Endodermal cell (in vitro differentiated cells): Measurements from ENCODE around the gene NLGN1. TPM values are rescaled to one million over a fixed set of nuclear protein-coding genes. Genes with fewer than 3 reads are reported as not detected.

ENCODE experiments used
- DNase-seq: peaks from one replicate; pipeline ENCODE4 v3.0.0-alpha.2; 2017
- H3K27ac ChIP-seq: 2 replicates; pipeline ENCODE4 v1.5.1; 2013; ENCODE audit warnings: mild to moderate bottlenecking, low read depth, low read length, moderate library complexity
- H3K27me3 ChIP-seq: 2 replicates; pipeline ENCODE4 v1.6.1; 2013; ENCODE audit warnings: mild to moderate bottlenecking, low read length, moderate library complexity; ENCODE audit not compliant: insufficient read depth, control insufficient read depth, poor library complexity, severe bottlenecking
- H3K36me3 ChIP-seq: 2 replicates; pipeline ENCODE4 v1.7.0; 2013; ENCODE audit warnings: mild to moderate bottlenecking, low read length, moderate library complexity; ENCODE audit not compliant: control insufficient read depth, insufficient read depth
- H3K4me1 ChIP-seq: one replicate; pipeline ENCODE4 v1.7.0; 2013; ENCODE audit warnings: low read length; ENCODE audit not compliant: control insufficient read depth, insufficient read depth
- H3K4me3 ChIP-seq: 2 replicates; pipeline ENCODE4 v1.5.1; 2013; ENCODE audit warnings: mild to moderate bottlenecking, low read length, moderate library complexity
- H3K9ac ChIP-seq: 2 replicates; pipeline ENCODE4 v1.6.1; 2013; ENCODE audit warnings: mild to moderate bottlenecking, low read length, moderate library complexity; ENCODE audit not compliant: poor library complexity, severe bottlenecking; ENCODE audit errors: extremely low read depth
- H3K9me3 ChIP-seq: 2 replicates; pipeline ENCODE4 v1.6.1; 2013; ENCODE audit warnings: mild to moderate bottlenecking, low read length, moderate library complexity; ENCODE audit not compliant: control insufficient read depth
- H3K27ac Mint-ChIP-seq: 2 replicates; pipeline ENCODE4 v1.8.0; 2020; ENCODE audit warnings: mixed read lengths
- H3K27me3 Mint-ChIP-seq: 2 replicates; pipeline ENCODE4 v1.8.0; 2021; ENCODE audit warnings: mild to moderate bottlenecking, mixed read lengths; ENCODE audit not compliant: insufficient read depth
- H3K36me3 Mint-ChIP-seq: 2 replicates; pipeline ENCODE4 v1.8.0; 2020; ENCODE audit warnings: low read depth, mixed read lengths
- H3K4me1 Mint-ChIP-seq: 2 replicates; pipeline ENCODE4 v1.8.0; 2020; ENCODE audit warnings: mixed read lengths
- H3K4me3 Mint-ChIP-seq: 2 replicates; pipeline ENCODE4 v1.8.0; 2020; ENCODE audit warnings: mild to moderate bottlenecking, moderate library complexity, mixed read lengths
- H3K9me3 Mint-ChIP-seq: 2 replicates; pipeline ENCODE4 v1.8.0; 2020; ENCODE audit warnings: mild to moderate bottlenecking, mixed read lengths
- WGBS, 2 experiments: methylation state at CpG; one replicate each; pipeline versions ENCODE4 v1.1.5 to v1.1.7; 2013; ENCODE audit warnings: missing lambda C conversion rate in 2 of 2, mixed read lengths in 1 of 2; ENCODE audit not compliant: insufficient coverage in 1 of 2, insufficient read length in 1 of 2; 5-methylcytosine and 5-hydroxymethylcytosine counted together
- total RNA-seq, 2 donors: library from RNA; stranded (reverse); fragmentation: NEBNext Ultra II Directional in 1 of 2; extraction: Animal tissue kit (Norgen Biotek cat#: 25700) in 1 of 2; gene quantifications; 2 replicates in 1 of 2; 3 replicates in 1 of 2; pipeline ENCODE4 v1.2.1, GENCODE V29; 2021
- TF ChIP-seq, protein P1 (sequence below): fragments of 200-600 bp; sonication (generic); conservative IDR thresholded peaks from 2 replicates; pipeline ENCODE4 v1.5.0; 2021; ENCODE audit warnings: antibody characterized with exemption, mild to moderate bottlenecking

The NLGN1 gene
- total RNA-seq, 2 donors from 2014 or later = 3.4 to 14.3 TPM

DNA sequence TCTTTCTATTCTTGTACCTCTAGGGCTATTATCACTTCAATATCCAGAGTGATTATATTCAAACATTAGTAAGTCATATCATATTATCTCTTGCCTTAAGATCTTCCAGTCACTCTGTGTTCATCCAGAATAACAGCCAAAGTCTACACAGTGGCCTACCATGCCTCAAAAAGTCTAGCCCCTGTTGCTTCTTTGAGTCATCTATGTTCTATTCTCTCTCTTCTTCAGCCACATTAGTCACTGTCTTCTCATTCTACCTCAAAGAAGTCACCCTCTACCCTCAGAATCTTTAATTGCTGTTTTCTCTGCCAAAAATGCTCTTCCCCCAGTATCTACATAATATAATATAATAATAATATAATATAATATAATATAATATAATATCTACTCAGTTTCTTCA, 356.0 kb downstream of the NLGN1 start:
- H3K36me3 Mint-ChIP-seq = no peaks in the 10 kb centered on the region
- Histone ChIP-seq H3K4me1 (peaks cover 21% of the 10 kb centered on the region), H3K9me3 (no peaks in the 10 kb centered on the region), H3K9ac (no peak overlapping the region), H3K36me3 (no peaks in the 10 kb centered on the region), H3K27me3 (peaks cover 5% of the 10 kb centered on the region), H3K4me3 (no peak overlapping the region), H3K27ac (no peak overlapping the region)
- peaks cover 16% of the 10 kb centered on the region for H3K4me1 Mint-ChIP-seq
- H3K27me3 Mint-ChIP-seq = no peaks in the 10 kb centered on the region
- DNase-seq = no peak
- H3K27ac Mint-ChIP-seq = no peak overlapping the region
- no peaks in the 10 kb centered on the region for H3K9me3 Mint-ChIP-seq
- TF ChIP-seq, protein P1, sequence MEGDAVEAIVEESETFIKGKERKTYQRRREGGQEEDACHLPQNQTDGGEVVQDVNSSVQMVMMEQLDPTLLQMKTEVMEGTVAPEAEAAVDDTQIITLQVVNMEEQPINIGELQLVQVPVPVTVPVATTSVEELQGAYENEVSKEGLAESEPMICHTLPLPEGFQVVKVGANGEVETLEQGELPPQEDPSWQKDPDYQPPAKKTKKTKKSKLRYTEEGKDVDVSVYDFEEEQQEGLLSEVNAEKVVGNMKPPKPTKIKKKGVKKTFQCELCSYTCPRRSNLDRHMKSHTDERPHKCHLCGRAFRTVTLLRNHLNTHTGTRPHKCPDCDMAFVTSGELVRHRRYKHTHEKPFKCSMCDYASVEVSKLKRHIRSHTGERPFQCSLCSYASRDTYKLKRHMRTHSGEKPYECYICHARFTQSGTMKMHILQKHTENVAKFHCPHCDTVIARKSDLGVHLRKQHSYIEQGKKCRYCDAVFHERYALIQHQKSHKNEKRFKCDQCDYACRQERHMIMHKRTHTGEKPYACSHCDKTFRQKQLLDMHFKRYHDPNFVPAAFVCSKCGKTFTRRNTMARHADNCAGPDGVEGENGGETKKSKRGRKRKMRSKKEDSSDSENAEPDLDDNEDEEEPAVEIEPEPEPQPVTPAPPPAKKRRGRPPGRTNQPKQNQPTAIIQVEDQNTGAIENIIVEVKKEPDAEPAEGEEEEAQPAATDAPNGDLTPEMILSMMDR = no peak
- no peak overlapping the region for H3K4me3 Mint-ChIP-seq

DNA sequence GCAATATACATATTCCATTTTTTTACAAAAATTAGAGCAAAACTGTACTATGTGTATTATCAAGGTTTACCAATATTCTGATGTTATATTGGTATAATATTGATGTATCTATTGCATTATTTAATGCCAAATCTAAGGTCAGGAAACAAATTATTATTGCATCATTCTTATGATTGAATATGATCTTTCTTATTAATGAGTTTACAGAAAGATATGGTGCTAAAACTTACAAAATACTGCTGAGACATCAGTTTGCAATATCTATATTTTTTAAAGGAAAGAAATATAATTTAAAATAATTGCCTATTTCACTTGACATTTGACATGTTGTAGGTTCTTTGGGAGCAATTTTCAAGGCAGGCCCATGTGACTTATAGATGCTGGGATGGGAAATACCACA, 357.6 kb downstream of the NLGN1 start:
- Mint-ChIP-seq H3K36me3 (no peaks in the 10 kb centered on the region), H3K27me3 (no peaks in the 10 kb centered on the region), H3K9me3 (no peaks in the 10 kb centered on the region), H3K4me3 (no peak overlapping the region), H3K27ac (no peak overlapping the region), H3K4me1 (peaks cover 6% of the 10 kb centered on the region)
- no peaks in the 10 kb centered on the region for H3K36me3 ChIP-seq
- peaks cover 5% of the 10 kb centered on the region for H3K27me3 ChIP-seq
- no peak for DNase-seq
- no peak overlapping the region for H3K9ac ChIP-seq
- TF ChIP-seq, protein P1 = no peak
- peaks cover 10% of the 10 kb centered on the region for H3K4me1 ChIP-seq
- H3K9me3 ChIP-seq = no peaks in the 10 kb centered on the region
- no peak overlapping the region for H3K4me3 ChIP-seq
- H3K27ac ChIP-seq = no peak overlapping the region

DNA sequence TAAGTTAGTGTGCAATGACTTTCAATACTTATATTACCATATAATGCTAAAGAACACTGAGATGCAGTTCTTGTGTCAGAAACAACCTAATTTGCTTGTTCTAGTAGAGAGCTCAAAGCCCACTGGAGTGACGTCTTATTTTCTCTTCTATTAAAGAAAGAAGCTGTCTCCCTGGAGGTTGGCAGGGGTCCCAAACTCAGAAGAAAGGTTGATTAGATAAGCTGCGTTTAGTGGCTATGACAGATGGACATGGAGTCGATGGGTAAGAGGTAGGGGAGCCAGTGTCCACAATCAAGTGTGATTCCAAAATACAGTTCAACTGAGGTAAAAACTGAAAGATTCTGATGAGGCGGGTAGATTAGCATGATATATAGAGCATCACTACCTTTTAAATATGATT, 363.6 kb downstream of the NLGN1 start:
- Mint-ChIP-seq H3K4me3 (no peak overlapping the region), H3K4me1 (peaks cover 2% of the 10 kb centered on the region), H3K36me3 (no peaks in the 10 kb centered on the region), H3K9me3 (no peaks in the 10 kb centered on the region), H3K27me3 (no peaks in the 10 kb centered on the region), H3K27ac (no peak overlapping the region)
- Histone ChIP-seq H3K36me3 (no peaks in the 10 kb centered on the region), H3K4me1 (no peaks in the 10 kb centered on the region), H3K9me3 (no peaks in the 10 kb centered on the region), H3K4me3 (no peak overlapping the region), H3K9ac (no peak overlapping the region), H3K27me3 (no peaks in the 10 kb centered on the region), H3K27ac (no peak overlapping the region)
- WGBS, 2 experiments = 71 to 93% methylated on average over 3 to 4 of the region's 4 CpGs
- TF ChIP-seq, protein P1 = no peak
- no peak for DNase-seq
